ENCODE results near the gene PALMD. TPM values are rescaled to one million over a fixed set of nuclear protein-coding genes. Genes with fewer than 3 reads are reported as not detected.
A peak's percentile ranks its signal among the peaks of the same experiment; 100 is the strongest.

The PALMD gene
- total RNA-seq, 1 donor from 2014 or later, result 0.17 TPM

GRCh38 chr1:99725996-99726395 is 80.1 kb downstream of the PALMD start:
- Histone ChIP-seq H3K27me3 (ENCODE audit: control insufficient read depth, insufficient read depth, low read length) (no peaks in the 10 kb centered on the region), H3K4me3 (ENCODE audit: low read depth, low read length) (no peak overlapping the region), H3K36me3 (ENCODE audit: control insufficient read depth, insufficient read depth, low read length) (no peaks in the 10 kb centered on the region)
- DNase-seq (ENCODE audit: low read depth), result no peak
- TF ChIP-seq CTCF (IDR thresholded peaks at IDR 0.05; ENCODE audit: insufficient read depth, low read length, poor library complexity, severe bottlenecking), result no peak

- DNase-seq (ENCODE audit: low read depth), result no peak
- TF ChIP-seq CTCF (IDR thresholded peaks at IDR 0.05; ENCODE audit: insufficient read depth, low read length, poor library complexity, severe bottlenecking), result no peak
- H3K36me3 ChIP-seq (ENCODE audit: control insufficient read depth, insufficient read depth, low read length), result no peaks in the 10 kb centered on the region
- H3K4me3 ChIP-seq (ENCODE audit: low read depth, low read length), result no peak overlapping the region
- no peaks in the 10 kb centered on the region for H3K27me3 ChIP-seq (ENCODE audit: control insufficient read depth, insufficient read depth, low read length)
Measured at GRCh38 chr1:99726407-99726806, 80.5 kb downstream of the PALMD start.

- no peaks in the 10 kb centered on the region for H3K36me3 ChIP-seq (ENCODE audit: control insufficient read depth, insufficient read depth, low read length)
- H3K27me3 ChIP-seq (ENCODE audit: control insufficient read depth, insufficient read depth, low read length), result no peaks in the 10 kb centered on the region
- no peak overlapping the region for H3K4me3 ChIP-seq (ENCODE audit: low read depth, low read length)
- no peak for DNase-seq (ENCODE audit: low read depth)
- no peak for TF ChIP-seq CTCF (IDR thresholded peaks at IDR 0.05; ENCODE audit: insufficient read depth, low read length, poor library complexity, severe bottlenecking)
Measured at GRCh38 chr1:99726818-99727217, 80.9 kb downstream of the PALMD start.

- H3K4me3 ChIP-seq (ENCODE audit: low read depth, low read length), result no peak overlapping the region
- TF ChIP-seq CTCF (IDR thresholded peaks at IDR 0.05; ENCODE audit: insufficient read depth, low read length, poor library complexity, severe bottlenecking), result no peak
- no peaks in the 10 kb centered on the region for H3K27me3 ChIP-seq (ENCODE audit: control insufficient read depth, insufficient read depth, low read length)
- no peak for DNase-seq (ENCODE audit: low read depth)
- no peaks in the 10 kb centered on the region for H3K36me3 ChIP-seq (ENCODE audit: control insufficient read depth, insufficient read depth, low read length)
Measured at GRCh38 chr1:99727575-99728185, 81.8 kb downstream of the PALMD start.

- TF ChIP-seq CTCF (IDR thresholded peaks at IDR 0.05; ENCODE audit: insufficient read depth, low read length, poor library complexity, severe bottlenecking), result peak; percentile 32
- Histone ChIP-seq H3K36me3 (ENCODE audit: control insufficient read depth, insufficient read depth, low read length) (no peaks in the 10 kb centered on the region), H3K27me3 (ENCODE audit: control insufficient read depth, insufficient read depth, low read length) (no peaks in the 10 kb centered on the region), H3K4me3 (ENCODE audit: low read depth, low read length) (no peak overlapping the region)
- no peak for DNase-seq (ENCODE audit: low read depth)
Measured at GRCh38 chr1:99728494-99729235, 82.8 kb downstream of the PALMD start.

Measured in kidney epithelial cell (primary cell).